ENCODE results near the gene ARHGAP15. TPM values are rescaled to one million over a fixed set of nuclear protein-coding genes. Genes with fewer than 3 reads are reported as not detected.

The ARHGAP15 gene
- polyA plus RNA-seq, 1 experiment: not detected

- ChIA-PET CTCF (no interaction called here), POLR2A (no interaction called here)
- H3K36me3 ChIP-seq (ENCODE audit: control insufficient read depth, insufficient read depth, low read length): no peaks in the 10 kb centered on the region
- no peak for DNase-seq (ENCODE audit: low read depth)
- H3K27me3 ChIP-seq (ENCODE audit: control insufficient read depth, insufficient read depth, low read length): no peaks in the 10 kb centered on the region
- no peak overlapping the region for H3K4me3 ChIP-seq (ENCODE audit: low read depth, low read length)
- TF ChIP-seq CTCF (IDR thresholded peaks at IDR 0.05; ENCODE audit: insufficient read depth, low read depth, low read length): no peak
Measured at GRCh38 chr2:143759455-143759854, 630.2 kb downstream of the ARHGAP15 start.

- Histone ChIP-seq H3K36me3 (ENCODE audit: control insufficient read depth, insufficient read depth, low read length) (no peaks in the 10 kb centered on the region), H3K27me3 (ENCODE audit: control insufficient read depth, insufficient read depth, low read length) (no peaks in the 10 kb centered on the region), H3K4me3 (ENCODE audit: low read depth, low read length) (no peak overlapping the region)
- ChIA-PET CTCF (interaction anchor here (1.7 kb wide), 1 partner anchor 11 kb away, joined by 6 read pairs; no protein-coding TSS in a partner anchor), POLR2A (no interaction called here)
- no peak for TF ChIP-seq CTCF (IDR thresholded peaks at IDR 0.05; ENCODE audit: insufficient read depth, low read depth, low read length)
- DNase-seq (ENCODE audit: low read depth): no peak
Measured at GRCh38 chr2:143762176-143762928, 633.1 kb downstream of the ARHGAP15 start.

GRCh38 chr2:143764261-143764660 lies 635.0 kb downstream of the ARHGAP15 start:
- H3K27me3 ChIP-seq (ENCODE audit: control insufficient read depth, insufficient read depth, low read length): no peaks in the 10 kb centered on the region
- ChIA-PET CTCF (no interaction called here), POLR2A (no interaction called here)
- TF ChIP-seq CTCF (IDR thresholded peaks at IDR 0.05; ENCODE audit: insufficient read depth, low read depth, low read length): no peak
- no peak overlapping the region for H3K4me3 ChIP-seq (ENCODE audit: low read depth, low read length)
- DNase-seq (ENCODE audit: low read depth): no peak
- no peaks in the 10 kb centered on the region for H3K36me3 ChIP-seq (ENCODE audit: control insufficient read depth, insufficient read depth, low read length)

GRCh38 chr2:143764706-143765105 lies 635.5 kb downstream of the ARHGAP15 start:
- ChIA-PET CTCF (no interaction called here), POLR2A (no interaction called here)
- TF ChIP-seq CTCF (IDR thresholded peaks at IDR 0.05; ENCODE audit: insufficient read depth, low read depth, low read length): no peak
- no peak overlapping the region for H3K4me3 ChIP-seq (ENCODE audit: low read depth, low read length)
- no peak for DNase-seq (ENCODE audit: low read depth)
- no peaks in the 10 kb centered on the region for H3K36me3 ChIP-seq (ENCODE audit: control insufficient read depth, insufficient read depth, low read length)
- no peaks in the 10 kb centered on the region for H3K27me3 ChIP-seq (ENCODE audit: control insufficient read depth, insufficient read depth, low read length)

GRCh38 chr2:143768991-143769390 lies 639.8 kb downstream of the ARHGAP15 start:
- TF ChIP-seq CTCF (IDR thresholded peaks at IDR 0.05; ENCODE audit: insufficient read depth, low read depth, low read length): no peak
- CTCF ChIA-PET: no interaction called here

More at GRCh38 chr2:143768991-143769390, 639.8 kb downstream of the ARHGAP15 start:
- H3K4me3 ChIP-seq (ENCODE audit: low read depth, low read length): no peak overlapping the region
- POLR2A ChIA-PET: no interaction called here
- no peak for DNase-seq (ENCODE audit: low read depth)
- no peaks in the 10 kb centered on the region for H3K36me3 ChIP-seq (ENCODE audit: control insufficient read depth, insufficient read depth, low read length)
- H3K27me3 ChIP-seq (ENCODE audit: control insufficient read depth, insufficient read depth, low read length): no peaks in the 10 kb centered on the region
